CD4-positive, alpha-beta T cell treated with Interleukin-17A for 4 hours (primary cell): ENCODE data around the gene NUP214.

ENCODE experiments used
- DNase-seq: peaks from one replicate; pipeline ENCODE4 v3.0.0-alpha.2; 2020; ENCODE audit warnings: mixed read lengths

Gene NUP214

GRCh38 chr9:131280660-131281059, 155.3 kb downstream of the NUP214 start:
- DNase-seq: no peak

- DNase-seq: no peak
Observed at GRCh38 chr9:131281119-131281965, 156.0 kb downstream of the NUP214 start.

GRCh38 chr9:131282175-131282574, 156.8 kb downstream of the NUP214 start:
- DNase-seq: no peak

GRCh38 chr9:131282688-131283422, 157.5 kb downstream of the NUP214 start:
- DNase-seq: peak; percentile 39
